ENCODE measurements around the gene PRR14.

The PRR14 gene

GRCh38 chr16:30650369-30651123, at the start of gene PRR14:
PRR14 (plus strand) TSS chr16:30650960; CDS start chr16:30651646, 686 bp downstream.
- peak; percentile 95 for DNase-seq (ENCODE audit: low read depth)

GRCh38 chr16:30601966-30602365, 48.8 kb upstream of the PRR14 start:
- no peak for DNase-seq (ENCODE audit: low read depth)

GRCh38 chr16:30602616-30603277, 48.0 kb upstream of the PRR14 start:
- DNase-seq (ENCODE audit: low read depth) = no peak

DNA sequence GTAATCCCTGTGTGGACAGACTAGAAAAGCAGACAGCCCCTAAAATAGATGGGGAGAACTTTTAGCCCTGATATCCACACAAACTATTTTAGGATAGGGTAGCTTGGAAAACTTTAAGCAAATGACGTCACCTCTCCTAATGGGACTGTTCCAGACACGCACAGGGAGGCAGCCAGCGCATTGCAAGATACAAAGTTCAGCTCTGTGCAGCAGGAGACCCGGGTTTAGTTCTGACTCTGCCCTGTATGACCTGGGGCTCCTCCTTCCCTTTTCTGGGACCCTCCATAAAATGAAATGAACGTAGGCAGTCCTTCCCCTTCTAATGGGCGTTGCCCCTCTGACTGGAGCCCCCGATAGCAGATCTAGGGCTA, 46.8 kb upstream of the PRR14 start:
- DNase-seq (ENCODE audit: low read depth) = no peak

DNA sequence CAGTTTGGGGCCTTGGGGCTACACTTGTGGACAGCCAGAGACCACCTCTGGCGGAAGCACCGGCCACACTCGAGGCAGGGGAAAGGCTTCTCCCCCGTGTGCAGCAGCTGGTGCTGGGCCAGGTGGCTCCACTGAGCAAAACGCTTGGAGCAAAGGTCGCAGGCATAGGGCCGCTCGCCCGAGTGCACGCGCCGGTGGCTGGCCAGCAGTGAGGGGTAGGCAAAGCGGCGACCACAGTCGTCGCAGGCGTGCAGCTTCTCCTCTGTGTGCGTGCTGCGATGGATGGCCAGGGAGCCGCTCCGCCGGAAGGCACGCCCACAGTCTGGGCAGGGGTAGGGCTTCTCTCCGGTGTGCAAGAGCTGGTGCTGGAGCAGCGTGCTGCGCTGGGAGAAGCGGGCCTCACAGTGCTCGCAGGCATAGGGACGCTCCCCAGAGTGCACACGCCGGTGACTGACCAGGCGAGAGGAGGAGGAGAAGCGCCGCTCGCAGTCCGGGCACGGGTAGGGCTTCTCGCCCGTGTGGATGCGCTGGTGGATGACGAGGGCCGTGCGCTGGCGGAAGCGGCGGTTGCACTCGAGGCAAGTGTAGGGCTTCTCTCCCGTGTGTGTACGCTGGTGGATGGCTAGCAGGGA, 46.3 kb upstream of the PRR14 start:
- no peak for DNase-seq (ENCODE audit: low read depth)

- DNase-seq (ENCODE audit: low read depth) = no peak
These were observed 45.6 kb upstream of the PRR14 start for GRCh38 chr16:30605158-30605557.

- no peak for DNase-seq (ENCODE audit: low read depth)
These were observed 44.8 kb upstream of the PRR14 start for GRCh38 chr16:30606004-30606403.

DNA sequence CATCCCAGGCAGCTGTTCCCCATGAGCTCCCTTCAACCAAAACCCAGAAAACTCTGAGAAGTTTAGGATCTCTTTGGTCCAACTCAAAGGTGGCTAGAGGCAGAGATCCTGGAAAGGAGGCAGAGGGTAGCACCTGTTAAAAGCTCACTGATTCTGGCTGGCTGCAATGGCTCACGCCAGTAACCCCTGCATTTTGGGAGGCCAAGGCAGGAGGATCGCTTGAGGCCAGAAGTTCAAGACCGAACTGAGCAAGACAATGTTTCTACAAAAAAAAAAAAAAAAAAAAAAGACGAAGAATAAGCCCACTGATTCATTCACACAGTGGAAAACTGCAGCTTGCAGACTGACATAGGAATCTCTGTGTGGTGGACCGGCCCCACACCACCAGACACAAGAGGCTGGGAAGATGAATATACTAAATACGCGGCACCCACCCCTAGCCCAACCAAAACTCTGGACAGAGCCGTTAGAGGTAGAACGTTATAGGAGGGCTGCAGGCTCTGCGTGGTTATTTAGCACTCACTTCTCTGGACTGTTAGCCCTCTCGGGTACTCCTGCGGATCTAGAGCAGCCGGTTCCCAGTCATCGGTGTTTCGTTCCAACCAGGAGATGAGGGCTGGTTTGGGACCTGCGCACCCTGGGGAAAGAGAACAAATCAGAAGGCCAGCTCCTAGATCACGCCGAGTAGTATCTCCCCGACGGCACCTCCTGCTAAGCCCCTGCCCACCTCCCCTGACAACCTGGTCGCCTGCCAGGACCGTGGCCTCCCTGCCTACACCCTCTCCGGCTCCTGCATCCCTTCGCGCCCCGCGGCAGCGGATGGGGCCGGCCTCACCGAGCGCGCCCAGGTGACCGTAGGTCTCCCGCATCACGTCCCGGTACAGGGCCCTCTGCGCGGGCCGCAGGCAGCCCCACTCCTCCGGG, 41.5 kb upstream of the PRR14 start:
- no peak for DNase-seq (ENCODE audit: low read depth)

DNA sequence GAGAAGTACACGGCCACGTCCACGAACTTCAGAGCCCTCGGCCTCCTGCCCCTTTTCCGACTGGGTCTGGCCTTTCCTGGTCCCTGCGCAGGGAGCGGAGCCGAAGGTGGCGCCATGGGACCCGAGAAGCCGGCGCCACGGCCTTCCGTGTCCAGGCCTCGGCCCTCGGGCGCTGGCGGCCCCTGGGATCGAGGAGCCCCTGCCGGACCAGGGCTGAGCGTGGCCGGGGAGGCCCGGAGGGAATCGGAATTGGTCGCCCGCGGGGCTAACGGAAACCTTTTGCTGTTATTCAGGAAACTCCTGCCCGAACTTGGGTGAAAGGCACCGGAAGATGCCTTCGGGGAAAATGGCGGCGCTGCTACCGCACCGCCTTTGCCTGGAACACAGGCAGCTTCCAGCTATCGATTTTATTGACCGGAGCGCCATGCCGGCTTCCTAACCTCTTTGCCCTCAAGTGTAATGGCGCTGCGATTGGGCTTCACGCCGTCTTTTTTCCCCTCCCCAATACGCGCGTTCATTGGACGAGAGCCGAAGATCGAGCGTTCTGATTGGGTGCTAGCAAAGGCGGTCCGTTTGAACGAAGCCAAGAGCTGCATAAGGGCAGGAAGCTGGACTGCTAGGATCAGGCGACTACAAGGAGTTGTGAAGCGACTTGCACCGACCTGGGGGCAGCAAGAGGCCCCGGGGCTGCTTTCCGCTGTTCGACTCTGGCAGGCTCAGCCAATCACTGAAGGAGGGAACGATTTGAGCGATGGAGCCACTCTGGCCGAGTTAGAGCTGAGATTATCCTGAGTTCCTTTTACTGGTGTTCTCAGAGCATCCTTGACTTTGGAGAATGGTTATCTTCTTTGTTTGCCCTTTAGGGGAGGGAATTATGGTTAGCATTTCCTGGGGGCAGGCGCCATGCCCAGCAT, 40.6 kb upstream of the PRR14 start, which contains the start of gene ZNF689:
TSS of gene ZNF689 (minus strand) at position 464 of the 914 bp plus-strand sequence. CDS start at position 116, 348 bp downstream.
- peak; percentile 90 for DNase-seq (ENCODE audit: low read depth)

DNA sequence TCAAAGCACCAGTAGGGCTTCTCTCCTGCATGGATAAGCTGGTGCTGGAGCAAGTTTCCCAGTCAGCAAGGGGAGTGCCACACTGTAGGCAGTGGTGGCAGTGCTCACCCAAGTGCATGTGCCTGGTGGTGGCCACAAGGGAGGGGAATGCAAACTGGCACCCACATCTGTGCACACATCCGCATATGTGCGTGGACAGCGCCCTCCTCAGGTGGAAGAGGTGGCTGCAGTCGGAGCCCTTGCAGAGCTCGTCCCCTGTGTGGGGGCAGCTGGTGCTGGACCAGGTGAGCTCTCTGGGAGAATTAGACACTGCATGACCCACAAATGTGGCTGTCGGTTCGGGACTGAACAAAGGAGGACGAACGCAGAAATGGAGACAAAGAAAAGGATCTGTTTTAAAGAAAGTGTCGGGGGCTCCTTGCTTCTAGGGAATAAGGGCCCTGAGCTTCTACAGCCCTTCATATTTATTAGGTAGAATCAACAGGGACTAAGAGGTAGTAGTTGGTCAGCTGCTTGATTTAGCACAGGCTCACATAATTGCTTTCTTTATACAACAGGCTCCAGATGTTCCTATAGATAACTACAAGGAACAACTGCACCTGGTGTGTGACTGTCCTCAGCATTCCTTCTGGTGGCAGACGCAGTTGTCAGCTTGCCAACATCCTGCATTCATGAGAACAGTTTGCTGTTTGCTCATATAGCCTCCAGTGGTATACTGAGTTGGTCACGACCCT, 35.2 kb upstream of the PRR14 start:
- peak; percentile 39 for DNase-seq (ENCODE audit: low read depth)

- DNase-seq (ENCODE audit: low read depth) = no peak
These were observed 31.6 kb upstream of the PRR14 start for GRCh38 chr16:30619202-30619601.

DNA sequence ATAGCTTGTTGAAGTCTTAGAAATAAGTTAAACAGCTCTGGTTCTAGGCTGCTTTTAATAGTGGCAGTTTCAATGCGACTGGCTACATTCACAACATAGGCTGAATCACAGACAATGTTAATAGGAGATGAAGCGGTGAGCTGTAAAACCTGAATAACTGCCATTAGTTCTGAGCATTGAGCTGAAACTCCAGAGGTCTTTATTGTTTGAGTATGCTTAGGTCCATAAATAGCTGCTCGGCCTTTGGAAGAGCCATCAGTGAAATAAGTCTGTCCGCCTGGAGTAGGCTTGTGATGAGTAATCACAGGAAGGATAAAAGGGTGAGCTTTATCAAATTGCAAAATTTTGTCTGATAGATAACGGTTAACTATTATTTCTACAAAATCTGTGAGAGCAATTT, 31.1 kb upstream of the PRR14 start:
- no peak for DNase-seq (ENCODE audit: low read depth)

GRCh38 chr16:30620169-30620568, 30.6 kb upstream of the PRR14 start:
- no peak for DNase-seq (ENCODE audit: low read depth)

GRCh38 chr16:30621765-30622164, 29.0 kb upstream of the PRR14 start:
- DNase-seq (ENCODE audit: low read depth) = no peak

- no peak for DNase-seq (ENCODE audit: low read depth)
These were observed 28.2 kb upstream of the PRR14 start for GRCh38 chr16:30622455-30623032.

GRCh38 chr16:30623536-30624283, 27.1 kb upstream of the PRR14 start:
- no peak for DNase-seq (ENCODE audit: low read depth)

- DNase-seq (ENCODE audit: low read depth) = no peak
These were observed 24.5 kb upstream of the PRR14 start for GRCh38 chr16:30626236-30626635.

GRCh38 chr16:30628628-30629540, 21.9 kb upstream of the PRR14 start:
- DNase-seq (ENCODE audit: low read depth) = peak; percentile 93
